Cerebellar nuclear complex (tissue), 1 donor: ENCODE results near the gene SCTR.

ENCODE experiments used
- DNase-seq, 2 experiments: peaks; one replicate each; lab custom pipeline; 2025; lab: John Stamatoyannopoulos, UW

SCTR gene

DNA sequence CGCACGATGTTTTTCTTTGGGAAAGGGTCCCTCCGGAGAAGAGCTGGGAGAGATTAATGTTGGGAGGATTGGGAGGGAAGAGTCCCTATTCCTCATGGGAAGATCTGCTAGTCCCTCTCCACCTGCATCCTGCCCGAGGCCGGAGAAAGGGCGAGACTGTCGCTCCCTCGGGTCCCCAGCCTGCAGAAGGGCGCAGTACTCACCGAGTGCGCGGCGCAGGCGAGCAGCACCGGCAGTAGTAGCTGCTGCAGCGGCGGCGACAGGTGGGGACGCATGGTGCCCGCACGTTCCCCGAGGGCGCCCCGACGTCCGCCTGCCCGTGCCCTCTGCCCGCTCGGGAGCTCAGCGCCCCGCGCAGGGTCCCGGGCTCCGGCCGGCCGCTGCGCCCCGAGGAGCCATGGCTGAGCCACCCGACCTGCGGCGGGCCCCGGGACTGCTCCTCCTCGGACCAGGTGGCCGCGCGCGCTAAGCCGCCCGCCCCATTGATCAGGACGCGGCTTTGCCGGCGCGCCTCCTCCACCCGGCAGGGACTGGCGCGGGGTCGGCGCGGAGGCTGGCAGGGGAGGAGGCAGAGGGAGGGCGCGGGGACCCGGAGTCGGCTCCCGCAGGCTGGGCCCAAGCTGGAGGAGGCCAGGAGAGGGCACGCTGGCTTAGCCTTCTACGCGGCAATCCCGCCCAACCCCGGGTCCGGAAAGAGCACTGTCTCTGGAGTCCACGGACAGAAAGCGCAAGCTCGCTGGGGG is at the start of gene SCTR:
TSS of gene SCTR (minus strand) at position 532 of the 743 bp plus-strand sequence. CDS start at position 275, 257 bp downstream.
- DNase-seq, result no peak

DNA sequence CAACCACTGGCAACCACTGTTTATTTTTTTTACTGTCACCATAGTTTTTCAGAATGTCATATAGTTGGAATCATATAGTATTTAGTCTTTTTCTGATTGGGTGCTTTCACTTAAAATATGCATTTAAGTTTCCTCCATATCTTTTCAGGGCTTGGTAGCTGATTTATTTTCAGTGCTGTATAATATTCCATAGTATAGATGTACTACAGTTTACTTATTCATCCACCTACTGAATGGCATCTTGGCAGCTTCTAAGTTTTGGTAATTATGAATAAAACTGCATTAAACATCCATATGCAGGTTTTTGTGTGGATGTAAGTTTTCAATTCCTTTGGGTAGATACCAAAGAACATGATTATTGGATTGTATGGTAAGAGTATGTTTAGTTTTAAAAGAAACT is 43.0 kb upstream of the SCTR start:
- DNase-seq, result no peak

DNA sequence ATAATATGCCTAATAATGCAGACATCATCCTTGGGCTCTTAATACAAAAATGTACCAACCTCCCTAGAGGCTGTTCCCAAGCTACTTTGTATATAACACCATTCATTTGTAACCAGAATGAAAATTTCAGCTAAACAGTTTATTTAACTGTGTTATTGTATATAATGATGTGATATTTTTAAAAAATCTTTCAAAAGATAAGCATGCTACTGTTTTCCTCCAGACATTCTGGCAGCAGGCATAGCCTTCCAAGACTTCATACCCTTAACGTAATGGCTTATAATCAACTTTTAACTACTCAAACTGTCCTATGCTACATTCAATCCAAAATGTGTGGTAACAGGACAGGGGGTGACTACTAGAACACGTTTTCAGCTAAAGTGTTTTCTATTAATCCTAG is 41.2 kb upstream of the SCTR start:
- no peak for DNase-seq

DNA sequence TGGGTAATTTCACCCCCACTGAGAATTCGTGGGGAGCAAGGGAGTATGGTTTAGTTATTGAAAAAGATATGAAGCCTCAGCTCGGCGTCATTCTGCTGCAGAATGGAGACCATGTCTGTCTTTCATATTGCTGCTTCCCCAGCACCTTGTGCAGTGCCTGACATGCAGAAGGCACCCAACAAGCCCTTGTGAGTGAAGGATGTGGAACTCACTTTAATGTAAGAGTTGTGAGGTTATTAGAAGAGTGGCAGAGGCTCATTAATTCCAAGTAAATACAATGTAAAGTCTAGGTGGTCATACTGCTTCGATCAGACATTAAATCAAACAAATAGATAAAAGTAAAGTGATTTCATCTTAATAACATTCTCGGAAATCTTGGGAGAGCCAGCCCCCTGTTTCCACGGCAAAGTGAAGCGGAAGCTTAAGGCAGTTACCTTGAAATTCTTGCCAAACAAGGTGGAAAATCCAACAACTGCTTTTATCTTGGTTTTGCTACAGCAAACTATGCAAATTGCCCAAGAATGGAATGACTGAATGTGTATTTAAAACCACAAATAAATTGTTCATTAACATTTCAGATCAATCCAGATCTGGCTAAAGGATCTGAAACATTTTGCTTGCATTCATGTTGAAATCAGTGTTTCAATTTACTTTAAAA is 29.5 kb upstream of the SCTR start:
- no peak for DNase-seq

GRCh38 chr2:119552902-119553301 is 28.6 kb upstream of the SCTR start:
- no peak for DNase-seq

DNA sequence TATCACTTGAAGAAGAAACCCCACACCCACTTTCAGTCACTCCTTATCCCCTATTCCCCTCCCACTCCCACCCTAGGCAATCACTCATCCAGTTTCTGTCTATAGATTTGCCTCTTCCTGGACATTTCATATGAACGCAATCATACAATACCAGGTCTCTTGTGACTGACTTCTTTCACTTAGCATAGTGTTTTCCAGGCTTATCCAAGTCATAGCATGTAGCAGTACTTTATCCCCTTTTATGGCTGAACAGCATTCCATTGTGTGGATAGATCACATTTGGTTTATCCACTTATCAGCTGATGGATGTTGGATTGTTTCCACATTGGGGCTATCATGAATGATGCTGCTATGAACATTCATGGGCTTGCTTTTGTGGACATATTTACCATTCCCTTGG is 26.6 kb upstream of the SCTR start:
- no peak for DNase-seq

GRCh38 chr2:119550346-119550745 is 26.1 kb upstream of the SCTR start:
- DNase-seq, result no peak

- no peak for DNase-seq
Observed at GRCh38 chr2:119549241-119549640, 25.0 kb upstream of the SCTR start.

DNA sequence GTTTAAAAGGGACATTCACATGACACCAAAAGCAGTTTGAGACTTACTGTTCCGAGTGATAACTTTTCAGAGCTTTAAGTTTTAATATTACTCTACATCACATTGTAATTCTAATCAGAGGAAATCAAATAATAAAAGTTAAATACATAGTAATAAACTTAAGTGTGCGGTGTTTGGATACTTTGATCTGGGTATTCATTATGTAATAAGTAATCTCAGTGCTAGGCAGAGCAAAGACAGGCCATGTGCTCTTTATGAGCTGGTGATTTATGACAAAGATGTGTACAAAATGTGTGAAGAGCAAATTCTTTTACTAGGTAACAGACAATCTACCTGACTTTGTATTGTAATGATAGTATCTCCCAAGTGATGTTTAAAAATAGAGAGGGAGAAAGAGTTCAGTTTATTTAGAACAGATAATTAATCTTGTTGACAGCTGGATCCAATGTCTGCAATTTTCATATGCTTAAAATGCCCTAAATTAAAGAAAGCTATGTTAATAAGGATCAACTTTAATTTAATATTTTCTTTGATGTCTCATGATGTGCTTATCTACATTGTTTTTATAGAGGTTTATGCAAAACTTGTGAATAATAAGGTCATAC is 24.3 kb upstream of the SCTR start:
- DNase-seq, result no peak

DNA sequence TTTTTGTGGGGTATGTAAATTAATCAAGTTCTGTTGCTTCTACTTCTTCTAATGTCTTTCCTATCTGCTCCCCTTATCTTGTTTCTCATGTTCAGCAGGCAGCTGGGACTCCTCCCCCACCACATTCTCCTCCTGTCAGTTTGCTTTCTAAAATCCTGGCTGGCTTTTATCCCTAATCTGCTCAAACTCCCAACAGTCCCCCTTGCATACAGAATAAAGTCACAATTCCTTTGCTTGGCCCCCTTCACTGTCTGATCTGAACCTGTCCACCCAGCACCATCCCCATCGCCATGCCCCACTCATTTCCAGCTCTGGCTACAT is 22.1 kb upstream of the SCTR start:
- no peak for DNase-seq

- no peak for DNase-seq
Observed at GRCh38 chr2:119545754-119546446, 21.6 kb upstream of the SCTR start.

DNA sequence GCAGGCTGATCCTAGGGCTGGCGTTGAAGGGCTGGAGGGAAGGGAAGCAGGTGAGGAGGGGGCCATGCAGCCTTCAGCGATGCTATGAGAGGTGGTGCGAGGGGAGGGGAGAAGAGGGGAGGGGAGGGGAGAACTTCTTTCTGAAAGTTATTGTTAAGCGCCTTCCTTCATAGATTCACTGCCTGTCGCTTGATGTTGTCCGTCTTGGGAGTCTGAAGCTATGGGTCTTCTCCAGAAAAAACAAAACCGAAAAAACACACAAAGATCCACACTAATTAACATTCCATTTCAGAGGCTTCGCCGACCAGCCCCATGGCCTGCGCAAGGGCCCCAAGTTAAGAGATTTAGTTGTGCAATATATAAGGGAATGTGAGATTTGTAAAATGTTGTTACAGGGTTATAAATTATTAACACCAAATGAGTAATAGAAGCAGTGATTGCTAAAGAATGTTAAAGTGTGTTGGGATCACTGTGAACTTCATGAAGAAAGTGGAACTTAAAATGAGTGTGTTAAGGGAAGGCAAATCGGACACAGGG is 20.7 kb upstream of the SCTR start:
- DNase-seq, result no peak

DNA sequence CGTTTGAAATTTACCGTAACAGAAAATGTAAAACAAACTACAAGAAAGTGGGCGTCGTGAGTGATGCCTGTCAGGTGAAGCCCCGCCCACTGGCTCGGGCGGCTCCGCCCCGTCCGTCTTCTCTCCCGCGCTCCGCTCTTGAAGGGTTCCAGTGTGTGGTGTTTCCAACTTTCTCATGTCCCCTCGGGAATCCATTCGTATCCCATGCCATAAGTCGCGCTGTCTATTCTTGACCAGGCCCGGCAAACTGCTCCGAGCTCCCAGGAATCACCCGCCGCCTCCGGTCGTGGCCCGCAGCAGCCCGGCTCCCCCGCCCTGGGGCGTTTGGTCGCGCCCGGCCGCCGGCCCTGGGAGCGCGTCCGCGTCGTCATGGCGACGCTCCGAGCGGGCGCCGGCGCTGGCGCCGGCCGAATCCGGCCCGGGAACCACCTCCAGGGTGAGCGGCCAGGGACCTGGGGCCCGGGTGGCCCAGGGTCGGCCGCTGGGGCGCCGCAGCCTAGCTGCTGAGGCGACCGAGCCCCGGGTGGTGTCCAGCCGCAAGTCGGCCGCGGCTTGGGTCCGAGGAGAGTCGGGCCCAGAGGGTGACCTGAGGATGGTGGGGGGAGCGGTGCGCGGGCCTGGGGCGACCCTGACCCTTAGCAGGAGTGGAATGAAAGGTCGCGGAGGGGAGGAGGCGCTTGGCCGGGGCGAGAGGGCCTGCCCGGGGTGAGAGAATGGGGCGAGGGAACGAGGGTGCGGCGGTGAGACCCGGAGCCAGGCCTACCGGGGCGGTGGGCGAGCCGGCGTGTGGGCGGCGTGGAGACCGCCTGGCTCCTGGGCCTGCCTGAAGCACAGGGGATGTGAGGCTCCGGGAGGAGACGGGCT is 20.0 kb upstream of the SCTR start, which contains the start of gene CFAP221:
TSS of gene CFAP221 (plus strand) at position 375 of the 864 bp plus-strand sequence. CDS start 1,683 bp downstream, outside the sequence.
- no peak for DNase-seq

DNA sequence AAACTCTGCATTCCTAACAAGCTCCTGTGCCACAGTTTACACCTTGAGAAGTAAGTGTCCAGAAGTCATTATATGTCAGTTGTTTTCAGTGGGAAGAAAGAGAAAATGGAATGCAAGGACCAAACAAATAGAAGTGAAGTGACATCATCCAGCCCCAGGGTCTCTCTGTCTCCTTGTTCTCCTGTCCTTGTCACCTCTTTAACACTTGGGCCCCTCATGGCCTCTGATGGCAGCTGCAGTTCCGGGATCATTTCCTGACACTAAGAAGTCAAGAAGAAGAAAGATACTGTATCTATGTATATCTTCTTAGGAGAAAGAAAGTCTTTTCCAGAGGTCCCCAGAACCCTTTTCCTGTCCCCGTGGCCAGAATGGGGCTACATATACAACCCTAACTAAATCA is 17.2 kb upstream of the SCTR start:
- no peak for DNase-seq

- DNase-seq, result no peak
Observed at GRCh38 chr2:119537792-119538191, 13.5 kb upstream of the SCTR start.

GRCh38 chr2:119536707-119537106 is 12.4 kb upstream of the SCTR start:
- DNase-seq, result no peak

DNA sequence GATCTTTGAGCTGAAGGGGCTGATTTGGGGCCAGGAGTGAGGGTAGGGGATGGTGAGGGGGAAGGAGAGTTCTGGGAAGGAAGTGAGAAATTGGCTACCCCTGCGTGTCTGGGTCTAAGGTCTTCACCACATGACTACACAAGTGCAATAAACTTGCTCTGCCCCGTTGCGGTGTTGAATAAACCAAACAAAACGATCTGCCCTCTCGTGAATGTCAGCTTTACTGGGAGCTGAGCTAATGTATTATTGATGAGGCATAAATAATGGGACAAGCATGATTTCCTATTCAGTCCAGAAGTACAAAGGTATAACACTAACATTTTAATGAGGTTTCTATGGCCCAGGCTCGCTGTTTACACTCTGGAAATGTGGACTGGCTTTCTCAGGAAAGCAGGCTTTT is 11.9 kb upstream of the SCTR start:
- no peak for DNase-seq

DNA sequence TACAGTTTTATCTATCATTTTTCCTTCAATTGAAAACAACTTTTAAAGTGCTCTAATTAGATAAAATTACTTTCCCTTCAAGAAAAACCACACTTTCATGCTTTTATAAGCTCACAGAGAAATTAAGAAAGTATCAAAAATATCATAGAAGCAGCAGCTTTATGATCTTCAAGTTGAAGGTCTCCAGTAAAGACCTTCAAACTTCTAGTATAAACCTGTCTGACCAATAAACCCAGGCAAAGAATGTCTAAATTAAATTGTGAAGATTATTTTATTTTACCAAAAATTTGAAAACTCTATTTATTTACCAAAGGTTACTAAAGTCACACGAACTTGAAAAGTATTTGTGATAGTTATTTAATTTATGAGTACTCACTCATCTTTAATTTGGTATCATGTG is 9.3 kb upstream of the SCTR start:
- no peak for DNase-seq

- DNase-seq, result no peak
Observed at GRCh38 chr2:119531292-119531691, 7.0 kb upstream of the SCTR start.

DNA sequence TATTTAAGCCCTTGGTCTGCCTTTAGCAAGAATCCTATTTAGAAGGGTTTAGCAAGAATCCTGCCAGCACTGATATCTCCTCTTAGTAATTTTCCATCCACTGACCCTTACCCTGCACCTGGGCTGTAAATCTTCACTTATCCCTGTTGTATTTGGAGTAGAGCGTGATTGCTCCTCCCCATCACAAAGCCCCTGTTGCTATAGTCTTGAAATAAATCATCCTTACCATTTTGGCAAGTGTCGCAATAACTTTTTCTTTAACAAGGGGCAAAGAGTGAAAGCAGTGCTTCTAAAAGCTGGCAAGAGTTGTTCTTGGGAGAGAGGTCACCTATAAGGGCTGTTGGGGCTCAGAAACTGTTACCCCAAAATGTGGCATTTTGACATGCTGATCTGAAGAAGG is 3.7 kb upstream of the SCTR start:
- no peak for DNase-seq

- DNase-seq, result no peak
Observed at GRCh38 chr2:119525614-119526013, 1.3 kb upstream of the SCTR start.
